Limb (tissue), 2 donors: ENCODE results near the gene ELMO1.
A peak's percentile ranks its signal among the peaks of the same experiment; 100 is the strongest.

Experiments
- DNase-seq, 2 donors: peaks; one replicate each; pipeline ENCODE4 v3.0.0-alpha.2; 2016; ENCODE audit errors: extremely low spot score in 2 of 2

Gene ELMO1

DNA sequence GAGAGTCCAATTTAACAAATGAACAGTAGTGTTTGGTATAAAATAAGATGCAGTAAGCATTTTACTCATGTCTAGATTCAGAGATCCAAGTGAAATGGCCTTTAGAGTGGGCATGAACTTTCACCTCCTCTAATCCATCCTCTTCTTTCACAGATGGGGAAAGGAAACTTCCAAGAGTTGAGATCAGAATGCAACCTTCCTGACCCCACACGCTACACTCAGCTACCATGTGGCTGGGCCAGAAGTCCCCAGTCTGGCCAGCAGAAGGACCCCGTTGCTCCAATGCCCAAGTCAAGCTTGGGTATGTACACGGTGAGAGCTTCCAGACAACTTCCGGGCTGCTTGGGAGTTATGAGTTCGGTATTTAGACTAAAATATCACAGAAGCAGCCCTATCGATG, 228.0 kb downstream of the ELMO1 start:
- no peak for DNase-seq

GRCh38 chr7:37218956-37219355, 229.7 kb downstream of the ELMO1 start:
- DNase-seq, result no peak

DNA sequence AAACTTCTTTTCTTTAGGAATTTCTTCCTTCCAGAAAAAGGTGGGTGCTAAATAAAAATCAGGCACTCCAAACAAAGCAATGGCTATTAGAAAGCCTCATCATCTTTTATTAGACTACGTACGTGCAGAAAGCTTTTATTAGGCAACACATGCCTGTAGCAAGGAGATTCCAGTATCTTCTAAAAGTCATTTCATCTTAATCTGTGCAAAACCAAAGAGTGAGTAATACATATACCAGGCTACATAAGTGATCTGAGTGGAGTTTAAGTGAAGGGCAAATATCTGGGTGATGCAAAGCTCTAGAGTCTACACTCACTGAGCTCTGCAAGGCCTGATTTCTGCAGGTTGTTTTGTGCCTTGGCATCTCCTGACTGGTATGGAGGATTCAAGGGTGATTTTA, 231.7 kb downstream of the ELMO1 start:
- DNase-seq, result no peak

DNA sequence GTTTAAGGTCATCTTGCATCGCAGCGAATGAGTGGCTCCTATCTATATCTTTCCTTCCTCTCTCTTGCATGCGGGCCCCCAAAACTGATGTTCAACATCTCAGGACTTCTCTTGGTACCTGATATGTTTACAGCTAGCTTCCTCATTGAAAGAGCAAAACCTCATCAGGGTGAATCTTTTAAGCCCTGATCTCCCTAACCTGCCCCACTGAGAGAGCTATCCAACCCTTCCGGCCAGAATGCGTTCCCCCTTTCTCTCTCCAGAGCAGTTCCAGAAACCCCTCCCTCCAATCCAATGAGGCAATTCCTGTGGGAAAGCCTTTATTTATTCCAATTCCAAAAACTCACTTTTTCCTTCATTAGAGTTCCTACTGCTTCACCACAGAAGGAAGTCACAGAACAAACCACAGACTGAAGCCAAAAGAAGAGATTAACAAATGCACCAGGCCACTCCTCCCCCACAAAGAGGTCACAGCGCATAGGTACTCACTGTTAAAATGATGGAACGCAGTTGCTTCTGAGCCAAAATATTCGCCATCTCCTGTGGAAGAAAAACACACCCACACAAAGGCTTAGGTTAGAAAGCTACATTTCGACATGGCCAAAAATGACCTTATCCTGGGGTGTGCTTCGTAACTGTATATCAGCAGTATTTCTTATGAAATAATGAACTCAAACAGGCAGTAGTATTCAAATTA, 232.4 kb downstream of the ELMO1 start:
- DNase-seq, result no peak

DNA sequence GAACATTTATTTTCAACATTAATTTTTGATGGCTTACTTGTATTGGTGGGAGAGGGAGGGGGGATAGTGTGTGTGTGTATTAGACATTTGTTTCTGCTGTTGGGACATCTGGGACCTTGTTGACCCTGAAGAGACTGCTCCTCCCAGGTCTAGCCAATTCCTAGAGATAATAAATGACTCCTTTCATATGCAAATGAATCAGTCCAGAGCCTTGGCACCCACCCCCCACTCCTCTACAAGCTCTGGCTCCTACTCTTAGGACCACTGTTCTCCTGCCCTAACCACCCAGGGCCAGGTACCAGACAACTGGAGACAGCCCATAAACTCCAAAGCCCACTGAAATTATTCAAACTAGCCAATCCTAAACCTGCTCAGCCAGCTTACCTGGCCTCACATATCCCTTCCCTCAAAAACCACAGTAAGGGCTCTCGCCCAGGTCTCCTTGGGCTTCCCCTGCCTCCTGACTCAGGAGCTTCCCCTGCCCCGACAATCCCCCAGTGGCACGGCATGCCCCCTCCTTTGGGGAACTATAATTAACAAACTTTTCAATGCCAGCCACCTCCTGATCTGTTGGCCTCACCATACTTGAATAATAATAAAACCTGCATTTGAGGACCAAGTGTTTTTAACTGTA, 233.3 kb downstream of the ELMO1 start:
- DNase-seq, result no peak

DNA sequence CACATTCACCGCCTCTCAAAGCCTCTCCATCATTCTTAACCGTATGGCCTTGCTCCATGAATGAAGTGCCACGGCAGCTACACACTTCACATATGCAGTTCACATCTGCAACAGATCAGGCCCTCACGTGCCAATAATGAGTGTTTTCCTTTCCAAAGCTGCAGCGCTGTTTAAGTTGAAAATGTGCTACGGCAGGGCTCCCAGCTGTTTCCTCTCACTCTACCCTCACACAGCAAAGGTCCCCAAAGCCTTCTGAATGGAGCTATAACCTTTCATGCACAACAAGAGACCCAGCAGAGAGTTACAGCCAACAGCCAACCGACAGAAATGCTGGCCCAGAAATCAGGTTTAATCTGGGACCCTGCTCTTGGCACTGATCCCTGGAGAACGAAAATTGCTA, 236.1 kb downstream of the ELMO1 start:
- peak; percentile 69 to 85 for DNase-seq

GRCh38 chr7:37212051-37212450, 236.6 kb downstream of the ELMO1 start:
- DNase-seq, result no peak

- peak; percentile 64 to 86 for DNase-seq
Measured at GRCh38 chr7:37211097-37211880, 237.4 kb downstream of the ELMO1 start.

- DNase-seq, result no peak
Measured at GRCh38 chr7:37209195-37209594, 239.5 kb downstream of the ELMO1 start.

GRCh38 chr7:37208528-37208927, 240.1 kb downstream of the ELMO1 start:
- peak; percentile 71 to 91 for DNase-seq

DNA sequence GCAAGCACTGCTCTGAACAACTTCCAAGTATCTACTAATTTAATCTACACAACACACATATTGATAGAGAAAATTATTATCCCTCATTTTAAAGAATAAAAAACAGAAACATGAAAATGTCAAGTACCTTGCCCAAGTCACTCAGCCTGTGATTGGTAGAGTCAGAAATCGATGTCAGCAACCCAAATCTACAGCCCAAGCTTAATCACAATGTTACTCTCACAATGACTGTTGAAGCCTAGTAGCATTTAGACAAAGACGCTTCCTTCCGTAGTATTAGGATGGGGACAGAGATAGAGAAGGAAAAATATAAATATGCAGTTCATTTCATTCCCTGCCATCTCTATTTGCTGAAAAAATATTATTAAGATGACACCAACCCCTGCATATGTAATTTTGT, 242.5 kb downstream of the ELMO1 start:
- no peak for DNase-seq

DNA sequence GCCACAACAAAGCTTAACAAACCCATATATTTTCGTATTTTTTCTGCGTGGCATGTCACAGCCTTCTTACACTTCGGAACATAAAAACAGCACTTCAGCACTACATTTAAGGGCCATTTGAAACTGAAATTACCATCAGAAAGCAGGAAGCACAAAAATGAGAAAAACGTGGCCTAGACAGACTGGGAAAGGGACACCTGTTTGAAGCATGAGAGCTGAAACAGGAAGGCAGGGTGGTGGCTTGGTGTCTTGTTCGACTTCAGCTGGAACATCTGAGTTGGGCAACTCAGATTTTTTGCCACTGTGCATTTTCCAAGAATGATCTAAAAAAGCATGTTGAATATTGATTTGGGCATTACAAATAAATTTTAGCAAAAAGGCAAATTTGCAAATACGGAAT, 243.2 kb downstream of the ELMO1 start:
- no peak for DNase-seq

- DNase-seq, result no peak
Measured at GRCh38 chr7:37201876-37202198, 246.8 kb downstream of the ELMO1 start.

GRCh38 chr7:37201003-37201875, 247.4 kb downstream of the ELMO1 start:
- peak; percentile 80 to 87 for DNase-seq

DNA sequence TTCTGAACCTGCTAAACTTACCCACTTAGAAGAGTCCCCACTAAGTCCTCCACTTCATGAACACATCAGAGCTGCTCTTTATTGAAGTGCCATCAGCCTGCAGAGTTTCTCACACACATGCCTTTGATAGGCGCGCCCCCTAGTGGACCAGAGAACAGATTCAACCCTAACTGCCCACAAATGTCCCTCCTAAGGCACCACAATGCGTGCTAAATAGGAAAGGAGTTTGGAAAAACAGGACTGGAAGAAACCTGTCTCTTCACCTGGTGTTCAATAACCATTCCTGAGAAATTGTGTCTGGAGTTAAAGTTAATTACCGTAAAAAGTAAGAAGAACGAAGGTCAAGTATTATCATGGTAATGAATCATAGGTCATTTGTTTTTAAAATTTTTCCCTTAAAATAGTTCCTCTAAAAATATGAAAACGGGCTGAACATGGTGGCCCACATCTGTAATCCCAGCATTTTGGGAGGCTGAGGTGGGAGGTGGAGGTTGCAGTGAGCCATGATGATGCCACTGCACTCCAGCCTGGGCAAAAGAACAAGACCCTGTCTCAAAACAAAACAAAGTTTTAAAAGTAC, 249.7 kb downstream of the ELMO1 start:
- peak; percentile 74 to 88 for DNase-seq

GRCh38 chr7:37198041-37198905, 250.4 kb downstream of the ELMO1 start:
- no peak for DNase-seq

DNA sequence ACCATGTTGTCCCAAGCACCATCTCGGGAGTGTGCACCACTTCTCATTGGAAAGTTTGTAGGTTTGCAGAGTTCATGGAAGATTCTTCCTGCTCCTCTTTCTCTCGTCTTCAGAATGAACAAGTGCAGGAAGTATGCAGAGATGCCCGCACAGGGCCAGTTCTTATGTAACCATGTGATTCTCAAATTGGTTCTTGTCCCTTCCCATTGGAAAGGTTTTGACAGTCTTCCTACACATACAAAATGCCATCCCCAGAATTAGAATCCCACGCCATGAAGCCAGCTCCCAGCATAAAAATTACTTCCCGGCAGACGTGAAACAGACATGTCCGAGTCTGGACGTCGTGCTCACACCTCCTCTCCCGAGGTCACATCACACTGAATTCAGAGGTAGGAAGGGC, 251.6 kb downstream of the ELMO1 start:
- no peak for DNase-seq

DNA sequence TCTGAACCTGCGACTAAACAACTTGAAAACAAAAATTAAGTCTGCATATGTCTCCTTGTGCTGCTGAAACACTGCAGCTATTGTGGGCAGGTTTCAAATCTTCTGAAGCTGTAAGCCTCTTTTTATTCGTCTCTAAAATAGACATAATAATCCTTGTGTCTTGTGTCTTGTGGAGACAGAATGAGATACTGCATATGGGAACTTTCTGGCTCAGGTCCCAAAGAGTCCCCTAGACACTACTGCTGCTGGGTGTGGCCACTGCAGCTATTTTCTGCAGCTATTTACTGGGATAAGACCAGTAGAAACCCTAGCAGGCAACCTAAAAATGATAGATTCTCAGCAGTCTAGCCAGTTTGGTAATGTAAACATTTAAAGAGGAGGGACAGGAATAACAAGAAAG, 252.0 kb downstream of the ELMO1 start:
- no peak for DNase-seq

GRCh38 chr7:37195388-37195787, 253.3 kb downstream of the ELMO1 start:
- no peak for DNase-seq

- DNase-seq, result no peak
Measured at GRCh38 chr7:37194943-37195342, 253.7 kb downstream of the ELMO1 start.

DNA sequence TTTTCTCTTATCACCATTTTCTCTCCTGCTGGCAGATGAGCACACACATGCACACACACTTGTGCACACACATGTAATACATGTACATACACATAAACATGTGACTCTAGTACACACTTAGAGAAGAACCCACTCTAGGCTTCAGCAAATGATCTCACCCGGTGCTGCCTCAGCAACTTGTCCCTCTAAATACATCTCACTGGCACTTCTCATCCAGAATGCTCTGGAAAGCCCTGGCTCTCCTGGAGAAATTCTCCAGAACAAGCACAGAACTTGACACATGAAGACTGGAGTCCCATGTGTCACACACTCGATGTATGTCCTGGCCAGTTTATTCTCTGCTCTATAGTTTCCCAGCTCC, 254.9 kb downstream of the ELMO1 start:
- DNase-seq, result no peak
